Measurements from ENCODE around the gene SBF2.
A peak's percentile ranks its signal among the peaks of the same experiment; 100 is the strongest.

Gene SBF2

GRCh38 chr11:9761441-9761945 lies 532.5 kb downstream of the SBF2 start:
- no peak overlapping the region for H4K8ac ChIP-seq (ENCODE audit: low read length)
- H2BK120ac ChIP-seq (ENCODE audit: low read depth, low read length), result peak overlapping the region; percentile 21
- H3K4me1 ChIP-seq (ENCODE audit: control insufficient read depth, insufficient read depth, low read depth, low read length), result peaks cover 50% of the 10 kb centered on the region
- H3K4me3 ChIP-seq (ENCODE audit: insufficient read depth in 1 of 2, low read depth in 1 of 2, low read length in 2 of 2), result no peak overlapping the region
- H3K27me3 ChIP-seq (ENCODE audit: control insufficient read depth in 1 of 2, insufficient read depth in 1 of 2, low read length in 2 of 2), result no peaks in the 10 kb centered on the region
- no peaks in the 10 kb centered on the region for H3K9me3 ChIP-seq (ENCODE audit: control insufficient read depth, low read length)
- peaks cover 5% of the 10 kb centered on the region for H3K79me1 ChIP-seq (replicated peaks; ENCODE audit: low read length, poor library complexity, severe bottlenecking)
- no peak overlapping the region for H2BK15ac ChIP-seq (ENCODE audit: low read depth, poor library complexity, severe bottlenecking)
- no peak overlapping the region for H3K9ac ChIP-seq (ENCODE audit: low read length)
- H3K18ac ChIP-seq (ENCODE audit: low read depth in 1 of 2, low read length in 2 of 2), result peak overlapping the region in 1 of 2 experiments; percentile 92
- H3K4me2 ChIP-seq (ENCODE audit: low read length, poor library complexity, severe bottlenecking), result no peak overlapping the region
- H2AK5ac ChIP-seq (ENCODE audit: low read length, severe bottlenecking), result peak overlapping the region; percentile 90
- H3K23ac ChIP-seq (ENCODE audit: low read length in 2 of 2), result no peak overlapping the region
- WGBS, result 86% methylated on average over 6 of the region's 6 CpGs
- peaks cover 0 to 2% of the 10 kb centered on the region in 2 experiments for H3K36me3 ChIP-seq (ENCODE audit: control insufficient read depth in 1 of 2, insufficient read depth in 2 of 2, low read depth in 1 of 2, low read length in 2 of 2)
- H3K4ac ChIP-seq (ENCODE audit: low read depth in 1 of 2, low read length in 2 of 2), result peak overlapping the region; percentile 25 to 35
- no peak overlapping the region for H3K14ac ChIP-seq (ENCODE audit: low read length in 2 of 2)
- H4K91ac ChIP-seq (ENCODE audit: low read length), result peak overlapping the region; percentile 18
- no peak overlapping the region for H2AFZ ChIP-seq (ENCODE audit: low read depth, low read length)
- H2BK12ac ChIP-seq (ENCODE audit: low read length in 2 of 2), result peak overlapping the region in 1 of 2 experiments; percentile 100
- peak overlapping the region; percentile 67 for H3K27ac ChIP-seq (ENCODE audit: low read length, poor library complexity, severe bottlenecking)
- peak overlapping the region; percentile 47 for H2BK5ac ChIP-seq (ENCODE audit: low read depth, low read length, poor library complexity, severe bottlenecking)
- DNase-seq, result no peak

GRCh38 chr11:9760193-9760575 lies 533.8 kb downstream of the SBF2 start:
- H3K18ac ChIP-seq (ENCODE audit: low read depth in 1 of 2, low read length in 2 of 2), result peak overlapping the region; percentile 92 to 93
- H3K14ac ChIP-seq (ENCODE audit: low read length in 2 of 2), result no peak overlapping the region
- peak overlapping the region; percentile 88 for H4K8ac ChIP-seq (ENCODE audit: low read length)
- H2BK5ac ChIP-seq (ENCODE audit: low read depth, low read length, poor library complexity, severe bottlenecking), result peak overlapping the region; percentile 96
- H2BK120ac ChIP-seq (ENCODE audit: low read depth, low read length), result peak overlapping the region; percentile 87
- H3K4me1 ChIP-seq (ENCODE audit: control insufficient read depth, insufficient read depth, low read depth, low read length), result peaks cover 53% of the 10 kb centered on the region
- peak; percentile 87 for DNase-seq
- no peak overlapping the region for H3K23ac ChIP-seq (ENCODE audit: low read length in 2 of 2)
- no peak overlapping the region for H3K4me2 ChIP-seq (ENCODE audit: low read length, poor library complexity, severe bottlenecking)
- H3K9me3 ChIP-seq (ENCODE audit: control insufficient read depth, low read length), result no peaks in the 10 kb centered on the region
- peak overlapping the region; percentile 96 for H3K9ac ChIP-seq (ENCODE audit: low read length)
- peak overlapping the region; percentile 60 to 82 for H2BK12ac ChIP-seq (ENCODE audit: low read length in 2 of 2)
- peak overlapping the region; percentile 93 for H2BK15ac ChIP-seq (ENCODE audit: low read depth, poor library complexity, severe bottlenecking)
- H4K91ac ChIP-seq (ENCODE audit: low read length), result peak overlapping the region; percentile 91
- no peak overlapping the region for H2AFZ ChIP-seq (ENCODE audit: low read depth, low read length)
- H3K79me1 ChIP-seq (replicated peaks; ENCODE audit: low read length, poor library complexity, severe bottlenecking), result peaks cover 5% of the 10 kb centered on the region
- peak overlapping the region; percentile 93 for H2AK5ac ChIP-seq (ENCODE audit: low read length, severe bottlenecking)
- no peak overlapping the region for H3K4me3 ChIP-seq (ENCODE audit: insufficient read depth in 1 of 2, low read depth in 1 of 2, low read length in 2 of 2)
- no peaks in the 10 kb centered on the region for H3K27me3 ChIP-seq (ENCODE audit: control insufficient read depth in 1 of 2, insufficient read depth in 1 of 2, low read length in 2 of 2)
- H3K27ac ChIP-seq (ENCODE audit: low read length, poor library complexity, severe bottlenecking), result peak overlapping the region; percentile 98
- WGBS, result 48% methylated on average over 3 of the region's 3 CpGs
- peaks cover 0 to 2% of the 10 kb centered on the region in 2 experiments for H3K36me3 ChIP-seq (ENCODE audit: control insufficient read depth in 1 of 2, insufficient read depth in 2 of 2, low read depth in 1 of 2, low read length in 2 of 2)
- H3K4ac ChIP-seq (ENCODE audit: low read depth in 1 of 2, low read length in 2 of 2), result peak overlapping the region; percentile 81 to 96

- WGBS, result 7% methylated on average over 9 of the region's 10 CpGs
- H3K4me3 ChIP-seq (ENCODE audit: insufficient read depth in 1 of 2, low read depth in 1 of 2, low read length in 2 of 2), result peak overlapping the region in 1 of 2 experiments; percentile 77
- H2AK5ac ChIP-seq (ENCODE audit: low read length, severe bottlenecking), result peak overlapping the region; percentile 89
- H3K79me1 ChIP-seq (replicated peaks; ENCODE audit: low read length, poor library complexity, severe bottlenecking), result peaks cover 5% of the 10 kb centered on the region
- peak overlapping the region; percentile 97 for H2BK120ac ChIP-seq (ENCODE audit: low read depth, low read length)
- no peak overlapping the region for H3K4me2 ChIP-seq (ENCODE audit: low read length, poor library complexity, severe bottlenecking)
- H3K18ac ChIP-seq (ENCODE audit: low read depth in 1 of 2, low read length in 2 of 2), result peak overlapping the region; percentile 93 to 99
- peak overlapping the region; percentile 93 for H4K8ac ChIP-seq (ENCODE audit: low read length)
- DNase-seq, result peak; percentile 99
- H2BK12ac ChIP-seq (ENCODE audit: low read length in 2 of 2), result peak overlapping the region; percentile 97 to 99
- H3K36me3 ChIP-seq (ENCODE audit: control insufficient read depth in 1 of 2, insufficient read depth in 2 of 2, low read depth in 1 of 2, low read length in 2 of 2), result peaks cover 0 to 1% of the 10 kb centered on the region in 2 experiments
- no peak overlapping the region for H3K23ac ChIP-seq (ENCODE audit: low read length in 2 of 2)
- H3K14ac ChIP-seq (ENCODE audit: low read length in 2 of 2), result peak overlapping the region in 1 of 2 experiments; percentile 87
- peak overlapping the region; percentile 96 for H3K9ac ChIP-seq (ENCODE audit: low read length)
- H3K4ac ChIP-seq (ENCODE audit: low read depth in 1 of 2, low read length in 2 of 2), result peak overlapping the region; percentile 90 to 96
- H2BK15ac ChIP-seq (ENCODE audit: low read depth, poor library complexity, severe bottlenecking), result no peak overlapping the region
- H3K27ac ChIP-seq (ENCODE audit: low read length, poor library complexity, severe bottlenecking), result peak overlapping the region; percentile 98
- peak overlapping the region; percentile 100 for H4K91ac ChIP-seq (ENCODE audit: low read length)
- H3K27me3 ChIP-seq (ENCODE audit: control insufficient read depth in 1 of 2, insufficient read depth in 1 of 2, low read length in 2 of 2), result no peaks in the 10 kb centered on the region
- H3K4me1 ChIP-seq (ENCODE audit: control insufficient read depth, insufficient read depth, low read depth, low read length), result peaks cover 53% of the 10 kb centered on the region
- H2AFZ ChIP-seq (ENCODE audit: low read depth, low read length), result no peak overlapping the region
- H2BK5ac ChIP-seq (ENCODE audit: low read depth, low read length, poor library complexity, severe bottlenecking), result peak overlapping the region; percentile 100
- H3K9me3 ChIP-seq (ENCODE audit: control insufficient read depth, low read length), result no peaks in the 10 kb centered on the region
Observed at GRCh38 chr11:9759519-9760192, 534.4 kb downstream of the SBF2 start.

Data from mesenchymal stem cell (in vitro differentiated cells and primary cell).